Parathyroid adenoma (tissue), 2 donors: ENCODE results near the gene C9.

Experiments used
- H2AFZ ChIP-seq: fragments of 300-600 bp; sonication (generic); one replicate; pipeline ENCODE4 v1.7.0; 2017; ENCODE audit warnings: antibody characterized with exemption, mild to moderate bottlenecking
- H3K27ac ChIP-seq: fragments of 300-600 bp; sonication (generic); one replicate; pipeline ENCODE4 v1.7.0; 2017
- H3K27me3 ChIP-seq: fragments of 300-600 bp; sonication (generic); one replicate; pipeline ENCODE4 v1.7.0; 2017; ENCODE audit warnings: low read length; ENCODE audit not compliant: control insufficient read depth, insufficient read depth
- H3K36me3 ChIP-seq: fragments of 300-600 bp; sonication (generic); one replicate; pipeline ENCODE4 v1.7.0; 2017; ENCODE audit warnings: low read length; ENCODE audit not compliant: control insufficient read depth, insufficient read depth
- H3K4me1 ChIP-seq: fragments of 300-600 bp; sonication (generic); one replicate; pipeline ENCODE4 v1.7.0; 2017; ENCODE audit warnings: control low read depth
- H3K4me2 ChIP-seq: fragments of 300-600 bp; sonication (generic); one replicate; pipeline ENCODE4 v1.7.0; 2017; ENCODE audit warnings: low read length
- H3K4me3 ChIP-seq: fragments of 300-600 bp; sonication (generic); one replicate; pipeline ENCODE4 v1.7.0; 2017; ENCODE audit warnings: low read depth, low read length
- H3K79me2 ChIP-seq: fragments of 300-600 bp; sonication (generic); one replicate; pipeline ENCODE4 v1.7.0; 2017; ENCODE audit warnings: control low read depth
- H3K9ac ChIP-seq: fragments of 300-600 bp; sonication (generic); one replicate; pipeline ENCODE4 v1.7.0; 2017; ENCODE audit warnings: mild to moderate bottlenecking
- H3K9me3 ChIP-seq: fragments of 300-600 bp; sonication (generic); one replicate; pipeline ENCODE4 v1.7.0; 2017; ENCODE audit warnings: low read length; ENCODE audit not compliant: control insufficient read depth
- TF ChIP-seq, protein P1 (sequence below): fragments of 300-600 bp; sonication (generic); IDR thresholded peaks from one replicate; pipeline ENCODE4 v1.7.0; 2017; ENCODE audit warnings: antibody characterized with exemption, mild to moderate bottlenecking
- donor health status: primary hyperparathyroidism.

C9 gene

DNA sequence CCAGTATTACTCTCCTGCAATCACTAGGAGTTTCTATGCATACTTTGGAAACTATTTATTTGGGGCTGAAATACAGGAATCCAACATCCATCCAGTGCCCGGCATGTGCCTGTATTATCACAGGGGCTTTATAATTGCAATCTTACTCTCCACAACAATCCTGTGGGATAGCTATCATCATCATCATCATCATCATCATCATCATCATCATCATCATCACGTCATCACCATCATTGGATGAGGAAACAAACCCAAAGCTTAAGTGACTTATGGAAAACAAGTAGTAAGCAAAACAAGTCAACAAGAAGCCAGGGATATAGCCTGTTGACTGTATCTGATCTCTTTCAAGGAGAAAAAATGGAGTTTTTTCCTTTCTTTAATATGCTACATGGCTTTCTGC is 97.1 kb downstream of the C9 start:
- Histone ChIP-seq H3K4me1 (no peaks in the 10 kb centered on the region), H3K36me3 (no peaks in the 10 kb centered on the region), H2AFZ (no peak overlapping the region), H3K9me3 (no peaks in the 10 kb centered on the region), H3K4me3 (no peak overlapping the region), H3K27me3 (no peaks in the 10 kb centered on the region), H3K79me2 (no peaks in the 10 kb centered on the region), H3K4me2 (no peak overlapping the region), H3K9ac (no peak overlapping the region), H3K27ac (no peak overlapping the region)
- TF ChIP-seq, protein P1, sequence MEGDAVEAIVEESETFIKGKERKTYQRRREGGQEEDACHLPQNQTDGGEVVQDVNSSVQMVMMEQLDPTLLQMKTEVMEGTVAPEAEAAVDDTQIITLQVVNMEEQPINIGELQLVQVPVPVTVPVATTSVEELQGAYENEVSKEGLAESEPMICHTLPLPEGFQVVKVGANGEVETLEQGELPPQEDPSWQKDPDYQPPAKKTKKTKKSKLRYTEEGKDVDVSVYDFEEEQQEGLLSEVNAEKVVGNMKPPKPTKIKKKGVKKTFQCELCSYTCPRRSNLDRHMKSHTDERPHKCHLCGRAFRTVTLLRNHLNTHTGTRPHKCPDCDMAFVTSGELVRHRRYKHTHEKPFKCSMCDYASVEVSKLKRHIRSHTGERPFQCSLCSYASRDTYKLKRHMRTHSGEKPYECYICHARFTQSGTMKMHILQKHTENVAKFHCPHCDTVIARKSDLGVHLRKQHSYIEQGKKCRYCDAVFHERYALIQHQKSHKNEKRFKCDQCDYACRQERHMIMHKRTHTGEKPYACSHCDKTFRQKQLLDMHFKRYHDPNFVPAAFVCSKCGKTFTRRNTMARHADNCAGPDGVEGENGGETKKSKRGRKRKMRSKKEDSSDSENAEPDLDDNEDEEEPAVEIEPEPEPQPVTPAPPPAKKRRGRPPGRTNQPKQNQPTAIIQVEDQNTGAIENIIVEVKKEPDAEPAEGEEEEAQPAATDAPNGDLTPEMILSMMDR, result no peak

DNA sequence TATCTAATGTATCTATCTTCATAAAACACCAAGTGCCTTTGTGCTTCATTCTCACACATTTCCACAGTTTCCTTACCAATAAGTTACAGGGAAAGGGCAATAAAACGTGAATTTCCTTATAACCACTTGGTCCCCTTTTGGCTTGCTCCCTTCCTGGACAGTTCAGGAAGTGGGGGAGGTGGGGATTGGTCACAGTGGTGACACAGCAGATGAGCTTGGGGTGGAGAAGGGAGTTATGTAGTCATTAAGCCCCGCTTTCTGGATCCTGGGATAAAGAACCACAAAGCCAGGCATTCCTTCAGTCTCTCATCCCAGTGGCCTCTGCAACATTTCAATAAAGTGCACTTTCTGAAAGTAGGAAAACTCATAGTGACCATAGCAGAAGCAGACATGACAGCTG is 97.9 kb downstream of the C9 start:
- Histone ChIP-seq H3K9ac (no peak overlapping the region), H3K4me2 (no peak overlapping the region), H3K27me3 (no peaks in the 10 kb centered on the region), H3K36me3 (no peaks in the 10 kb centered on the region), H3K9me3 (no peaks in the 10 kb centered on the region), H3K4me1 (no peaks in the 10 kb centered on the region), H2AFZ (no peak overlapping the region), H3K4me3 (no peak overlapping the region), H3K79me2 (no peaks in the 10 kb centered on the region), H3K27ac (no peak overlapping the region)
- TF ChIP-seq, protein P1, result no peak

DNA sequence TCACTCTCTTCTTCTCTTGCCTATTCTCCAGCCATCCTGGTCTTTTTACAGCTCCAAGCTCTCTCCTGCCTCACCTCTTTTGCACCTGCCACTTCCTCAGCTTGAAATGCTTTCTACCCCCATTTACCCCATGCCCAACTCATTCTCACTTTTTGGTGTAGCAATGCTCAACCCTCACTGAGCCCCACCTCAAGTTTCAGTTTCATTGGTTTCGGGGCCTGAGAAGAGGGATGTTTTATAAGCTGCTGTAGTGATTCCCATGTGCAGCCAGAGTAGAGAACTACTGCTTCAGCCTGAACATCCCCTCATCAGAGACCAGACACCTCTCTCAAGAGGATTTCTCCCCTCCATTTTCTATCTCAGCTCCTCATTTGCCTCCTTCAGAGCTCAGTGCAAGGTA is 99.8 kb downstream of the C9 start:
- H3K9ac ChIP-seq, result no peak overlapping the region
- no peak overlapping the region for H3K4me2 ChIP-seq
- no peak overlapping the region for H3K4me3 ChIP-seq
- H3K27ac ChIP-seq, result no peak overlapping the region
- H3K4me1 ChIP-seq, result no peaks in the 10 kb centered on the region
- H3K27me3 ChIP-seq, result no peaks in the 10 kb centered on the region
- H3K9me3 ChIP-seq, result no peaks in the 10 kb centered on the region
- no peak overlapping the region for H2AFZ ChIP-seq
- no peaks in the 10 kb centered on the region for H3K36me3 ChIP-seq
- no peaks in the 10 kb centered on the region for H3K79me2 ChIP-seq
- TF ChIP-seq, protein P1, result no peak

DNA sequence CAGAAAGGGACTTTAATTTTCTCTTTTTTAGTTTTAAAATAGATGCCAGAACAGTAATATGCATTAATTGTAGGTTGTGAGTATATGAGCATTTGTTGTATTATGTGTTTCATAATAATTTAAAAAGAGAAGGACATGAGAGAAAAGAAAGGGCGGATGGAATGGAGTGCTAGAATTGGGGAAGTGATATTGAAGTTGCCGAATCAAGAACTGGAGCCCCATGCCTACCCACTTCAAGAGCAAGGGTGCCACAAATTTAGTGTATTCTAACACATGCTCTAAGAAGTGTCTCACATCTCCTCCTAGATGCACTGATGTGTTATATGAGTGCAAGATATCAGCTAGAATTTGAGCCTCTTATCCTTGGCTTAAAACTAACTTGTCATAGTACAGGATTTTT is 101.3 kb downstream of the C9 start:
- no peak overlapping the region for H3K4me2 ChIP-seq
- H3K4me3 ChIP-seq, result no peak overlapping the region
- H3K9me3 ChIP-seq, result no peaks in the 10 kb centered on the region
- H2AFZ ChIP-seq, result no peak overlapping the region
- no peaks in the 10 kb centered on the region for H3K79me2 ChIP-seq
- H3K4me1 ChIP-seq, result no peaks in the 10 kb centered on the region
- H3K27me3 ChIP-seq, result no peaks in the 10 kb centered on the region
- TF ChIP-seq, protein P1, result no peak
- no peaks in the 10 kb centered on the region for H3K36me3 ChIP-seq
- H3K9ac ChIP-seq, result no peak overlapping the region
- no peak overlapping the region for H3K27ac ChIP-seq

DNA sequence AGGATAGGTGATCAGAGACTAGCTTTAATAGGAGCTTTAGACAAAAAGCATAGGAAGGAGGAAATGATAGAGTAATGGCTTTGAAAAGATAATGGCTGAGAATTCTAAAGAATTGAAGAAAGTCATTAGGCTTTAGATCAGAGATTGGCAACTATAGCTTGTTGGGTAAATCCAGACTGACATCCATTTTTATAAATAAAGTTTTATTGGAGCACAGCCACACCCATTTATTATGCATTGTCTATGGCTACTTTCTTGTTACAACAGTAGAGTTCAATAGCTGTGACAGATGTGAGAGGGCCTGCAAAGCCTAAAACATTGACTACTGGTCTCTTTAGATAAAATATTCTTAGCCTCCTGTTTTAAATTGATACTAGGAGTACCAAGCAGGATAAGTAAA is 104.2 kb downstream of the C9 start:
- H3K4me1 ChIP-seq, result no peaks in the 10 kb centered on the region
- H3K9ac ChIP-seq, result no peak overlapping the region
- no peak overlapping the region for H3K4me3 ChIP-seq
- H2AFZ ChIP-seq, result no peak overlapping the region
- no peak overlapping the region for H3K4me2 ChIP-seq
- TF ChIP-seq, protein P1, result no peak
- H3K27me3 ChIP-seq, result no peaks in the 10 kb centered on the region
- H3K9me3 ChIP-seq, result no peaks in the 10 kb centered on the region
- no peaks in the 10 kb centered on the region for H3K79me2 ChIP-seq
- H3K27ac ChIP-seq, result no peak overlapping the region
- H3K36me3 ChIP-seq, result no peaks in the 10 kb centered on the region
